CD14-positive monocyte (primary cell): Measurements from ENCODE around the gene SNX4. TPM values are rescaled to one million over a fixed set of nuclear protein-coding genes. Genes with fewer than 3 reads are reported as not detected.

Source experiments
- DNase-seq, 3 donors: peaks; one replicate each; pipeline ENCODE4 v3.0.0-alpha.2; 2011 to 2022
- H2AFZ ChIP-seq: 2 replicates; pipeline ENCODE4 v1.6.0; 2012; ENCODE audit warnings: mild to moderate bottlenecking, low read depth, low read length, inconsistent platforms; ENCODE audit not compliant: insufficient read depth, poor library complexity, severe bottlenecking
- H3K27ac ChIP-seq, 2 donors: 1 replicate in 1 of 2; 2 replicates in 1 of 2; pipeline ENCODE4 v1.5.1; 2012 to 2013; ENCODE audit warnings: low read length in 2 of 2, control low read depth in 1 of 2, inconsistent platforms in 1 of 2, low read depth in 1 of 2, mild to moderate bottlenecking in 1 of 2
- H3K27me3 ChIP-seq, 2 donors: one replicate each; pipeline versions ENCODE4 v1.6.0 to v1.6.1; 2011 to 2013; ENCODE audit warnings: low read length in 2 of 2; ENCODE audit not compliant: control insufficient read depth in 2 of 2, insufficient read depth in 2 of 2
- H3K36me3 ChIP-seq, 2 donors: replicated peaks in 1 of 2; 1 replicate in 1 of 2; 2 replicates in 1 of 2; pipeline versions ENCODE4 v1.5.1 to v1.6.1; 2012 to 2013; ENCODE audit warnings: low read length in 2 of 2, control low read depth in 1 of 2, inconsistent platforms in 1 of 2, mild to moderate bottlenecking in 1 of 2; ENCODE audit not compliant: insufficient read depth in 2 of 2, control insufficient read depth in 1 of 2
- H3K4me1 ChIP-seq, 2 donors: 1 replicate in 1 of 2; 2 replicates in 1 of 2; pipeline versions ENCODE4 v1.5.1 to v1.6.1; 2012 to 2013; ENCODE audit warnings: low read length in 2 of 2, control low read depth in 1 of 2, inconsistent platforms in 1 of 2, mild to moderate bottlenecking in 1 of 2, moderate library complexity in 1 of 2; ENCODE audit not compliant: insufficient read depth in 2 of 2, control insufficient read depth in 1 of 2
- H3K4me2 ChIP-seq: replicated peaks from 2 replicates; pipeline ENCODE3; 2012; ENCODE audit warnings: low read length, moderate library complexity, mild to moderate bottlenecking; ENCODE audit not compliant: poor library complexity, severe bottlenecking; ENCODE audit errors: extremely low read depth
- H3K4me3 ChIP-seq, 3 experiments: fragments of 200-600 bp in 1 of 3; sonication (generic) in 1 of 3; replicated peaks in 1 of 3; 1 replicate in 2 of 3; 2 replicates in 1 of 3; pipeline ENCODE4 v1.5.1; 2011 to 2013; ENCODE audit warnings: low read length in 3 of 3, mild to moderate bottlenecking in 3 of 3, control low read depth in 2 of 3, low read depth in 2 of 3, inconsistent platforms in 1 of 3, moderate library complexity in 1 of 3
- H3K79me2 ChIP-seq: 2 replicates; pipeline ENCODE4 v1.6.0; 2012; ENCODE audit warnings: mild to moderate bottlenecking, control low read depth, inconsistent platforms, low read length, moderate library complexity; ENCODE audit not compliant: insufficient read depth
- H3K9ac ChIP-seq: 2 replicates; pipeline ENCODE4 v1.6.0; 2017; ENCODE audit warnings: low read length, mild to moderate bottlenecking; ENCODE audit not compliant: insufficient read depth, poor library complexity, severe bottlenecking
- H3K9me3 ChIP-seq, 2 donors: replicated peaks in 1 of 2; 1 replicate in 1 of 2; 2 replicates in 1 of 2; pipeline versions ENCODE4 v1.5.1 to v1.6.1; 2012 to 2013; ENCODE audit warnings: low read length in 2 of 2, control low read depth in 1 of 2; ENCODE audit not compliant: control insufficient read depth in 1 of 2, insufficient read depth in 1 of 2
- H4K20me1 ChIP-seq: 2 replicates; pipeline ENCODE4 v1.6.0; 2012; ENCODE audit warnings: mild to moderate bottlenecking, low read length, control low read depth, moderate library complexity; ENCODE audit not compliant: insufficient read depth
- H3K27ac Mint-ChIP-seq, 7 donors: one replicate each; pipeline ENCODE4 v1.8.0; 2020; ENCODE audit warnings: mild to moderate bottlenecking in 7 of 7, mixed read lengths in 7 of 7, moderate library complexity in 6 of 7, inconsistent platforms in 2 of 7
- H3K27me3 Mint-ChIP-seq, 3 donors: one replicate each; pipeline ENCODE4 v1.8.0; 2021 to 2022; ENCODE audit warnings: low read depth in 3 of 3, mild to moderate bottlenecking in 3 of 3, mixed read lengths in 3 of 3, moderate library complexity in 3 of 3, inconsistent platforms in 1 of 3
- H3K36me3 Mint-ChIP-seq, 2 donors: one replicate each; pipeline ENCODE4 v1.8.0; 2020; ENCODE audit warnings: mixed read lengths in 2 of 2, inconsistent platforms in 1 of 2, mild to moderate bottlenecking in 1 of 2
- H3K4me1 Mint-ChIP-seq: one replicate; pipeline ENCODE4 v1.8.0; 2020; ENCODE audit warnings: mild to moderate bottlenecking, mixed read lengths
- H3K4me3 Mint-ChIP-seq, 2 donors: one replicate each; pipeline ENCODE4 v1.8.0; 2020; ENCODE audit warnings: mild to moderate bottlenecking in 2 of 2, mixed read lengths in 2 of 2, moderate library complexity in 1 of 2
- H3K9me3 Mint-ChIP-seq, 7 donors: one replicate each; pipeline ENCODE4 v1.8.0; 2020 to 2022; ENCODE audit warnings: mixed read lengths in 7 of 7, mild to moderate bottlenecking in 6 of 7, moderate library complexity in 6 of 7, inconsistent platforms in 2 of 7
- WGBS: methylation state at CpG from one replicate; pipeline ENCODE4 v1.1.5; 2013; ENCODE audit warnings: missing lambda C conversion rate; ENCODE audit not compliant: insufficient coverage; 5-methylcytosine and 5-hydroxymethylcytosine counted together
- intact Hi-C, 2 donors: fragments of 100-400 bp; cut with micrococcal nuclease; formaldehyde crosslinking; loops; one replicate each; pipeline versions ENCODE4 v1.15.0 to v1.15.1; 2023
- polyA plus RNA-seq, 3 donors: library from polyadenylated mRNA; depleted of rRNA in 1 of 3; unstranded in 2 of 3; stranded (reverse) in 1 of 3; fragments of 300-500 nt in 2 of 3; fragments of >200 nt in 1 of 3; fragmentation: Illumina TruSeq in 2 of 3; gene quantifications; 1 replicate in 2 of 3; 2 replicates in 1 of 3; pipeline ENCODE4 v1.2.3, GENCODE V29; 2012 to 2021
- TF ChIP-seq, protein P1 (sequence below): fragments of 200-600 bp; IDR thresholded peaks from one replicate; pipeline ENCODE4 v1.8.0; 2022; ENCODE audit warnings: antibody characterized with exemption, mild to moderate bottlenecking

The SNX4 gene
- polyA plus RNA-seq, 3 donors, result 6.8 to 51.5 (median 40.8) TPM

DNA sequence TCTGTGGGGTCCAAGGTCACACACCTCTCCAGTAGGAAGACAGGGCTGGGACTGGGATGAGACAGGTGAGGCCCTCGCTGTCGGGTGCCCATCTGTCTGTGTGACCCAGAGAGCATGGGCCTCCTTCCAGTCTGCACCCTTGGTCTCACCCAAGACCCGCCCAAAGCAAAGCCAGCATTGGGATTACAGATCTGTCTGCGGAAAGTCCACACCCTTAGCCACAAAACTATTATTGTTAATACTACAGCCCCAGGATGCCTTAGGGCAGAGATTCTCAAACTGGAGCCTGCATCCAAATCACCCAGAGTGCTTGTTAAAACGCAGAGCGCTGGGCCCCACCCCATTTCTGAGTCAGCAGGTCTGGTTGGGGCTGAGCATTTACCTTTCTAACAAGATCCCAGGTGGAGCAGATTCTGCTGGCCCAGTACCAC, 86.4 kb downstream of the SNX4 start:
- no peak overlapping the region for H3K4me2 ChIP-seq
- no peaks in the 10 kb centered on the region for H3K27me3 Mint-ChIP-seq
- intact Hi-C loops, result loop anchor here in 1 of 2 donors (10.0 kb wide), 1 partner anchor 509 kb away; no protein-coding TSS in a partner anchor
- no peaks in the 10 kb centered on the region for H3K9me3 ChIP-seq
- H4K20me1 ChIP-seq, result no peaks in the 10 kb centered on the region
- DNase-seq, result no peak
- no peaks in the 10 kb centered on the region for H3K79me2 ChIP-seq
- H3K9me3 Mint-ChIP-seq, result peaks cover 0 to 8% (median 0%) of the 10 kb centered on the region in 7 donors
- H3K36me3 Mint-ChIP-seq, result no peaks in the 10 kb centered on the region
- H3K9ac ChIP-seq, result no peak overlapping the region
- TF ChIP-seq, protein P1, sequence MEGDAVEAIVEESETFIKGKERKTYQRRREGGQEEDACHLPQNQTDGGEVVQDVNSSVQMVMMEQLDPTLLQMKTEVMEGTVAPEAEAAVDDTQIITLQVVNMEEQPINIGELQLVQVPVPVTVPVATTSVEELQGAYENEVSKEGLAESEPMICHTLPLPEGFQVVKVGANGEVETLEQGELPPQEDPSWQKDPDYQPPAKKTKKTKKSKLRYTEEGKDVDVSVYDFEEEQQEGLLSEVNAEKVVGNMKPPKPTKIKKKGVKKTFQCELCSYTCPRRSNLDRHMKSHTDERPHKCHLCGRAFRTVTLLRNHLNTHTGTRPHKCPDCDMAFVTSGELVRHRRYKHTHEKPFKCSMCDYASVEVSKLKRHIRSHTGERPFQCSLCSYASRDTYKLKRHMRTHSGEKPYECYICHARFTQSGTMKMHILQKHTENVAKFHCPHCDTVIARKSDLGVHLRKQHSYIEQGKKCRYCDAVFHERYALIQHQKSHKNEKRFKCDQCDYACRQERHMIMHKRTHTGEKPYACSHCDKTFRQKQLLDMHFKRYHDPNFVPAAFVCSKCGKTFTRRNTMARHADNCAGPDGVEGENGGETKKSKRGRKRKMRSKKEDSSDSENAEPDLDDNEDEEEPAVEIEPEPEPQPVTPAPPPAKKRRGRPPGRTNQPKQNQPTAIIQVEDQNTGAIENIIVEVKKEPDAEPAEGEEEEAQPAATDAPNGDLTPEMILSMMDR, result no peak
- H3K27me3 ChIP-seq, result no peaks in the 10 kb centered on the region
- H2AFZ ChIP-seq, result no peak overlapping the region
- no peaks in the 10 kb centered on the region for H3K36me3 ChIP-seq
- no peak overlapping the region for H3K4me3 ChIP-seq
- no peak overlapping the region for H3K4me3 Mint-ChIP-seq
- no peaks in the 10 kb centered on the region for H3K4me1 Mint-ChIP-seq
- WGBS, result 96% methylated on average over 6 of the region's 6 CpGs
- H3K27ac Mint-ChIP-seq, result no peak overlapping the region
- H3K27ac ChIP-seq, result no peak overlapping the region
- no peaks in the 10 kb centered on the region for H3K4me1 ChIP-seq

DNA sequence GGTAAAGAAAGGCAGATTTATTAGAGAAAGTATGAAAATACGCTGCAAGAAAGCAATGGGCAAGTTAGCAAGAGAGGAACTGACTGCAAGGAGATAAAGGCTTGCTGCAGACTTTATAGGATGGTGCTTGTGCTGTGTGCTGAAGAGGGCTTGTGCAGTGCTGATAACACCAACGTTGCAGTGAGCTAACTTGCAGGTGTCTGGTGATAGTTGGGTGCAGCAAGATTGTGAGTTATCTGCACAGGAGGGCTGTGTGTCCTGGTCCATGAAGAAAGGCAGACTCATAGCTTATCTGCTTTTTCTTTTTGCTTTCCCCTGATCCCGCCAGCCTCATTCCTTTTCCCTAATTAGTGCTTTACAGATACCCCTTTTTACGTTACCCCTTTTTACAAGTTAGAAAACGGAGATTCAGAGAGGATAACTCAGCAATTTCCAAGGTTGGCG, 86.9 kb downstream of the SNX4 start:
- no peaks in the 10 kb centered on the region for H4K20me1 ChIP-seq
- intact Hi-C loops, result loop anchor here in 1 of 2 donors (10.0 kb wide), 1 partner anchor 508 kb away; no protein-coding TSS in a partner anchor
- H3K4me2 ChIP-seq, result no peak overlapping the region
- 93% methylated on average over 3 of the region's 6 CpGs for WGBS
- TF ChIP-seq, protein P1, result no peak
- H3K27ac Mint-ChIP-seq, result no peak overlapping the region
- H3K36me3 Mint-ChIP-seq, result no peaks in the 10 kb centered on the region
- peaks cover 0 to 8% (median 0%) of the 10 kb centered on the region in 7 donors for H3K9me3 Mint-ChIP-seq
- H3K9me3 ChIP-seq, result no peaks in the 10 kb centered on the region
- H3K9ac ChIP-seq, result no peak overlapping the region
- no peak overlapping the region for H2AFZ ChIP-seq
- no peak overlapping the region for H3K27ac ChIP-seq
- H3K4me3 ChIP-seq, result no peak overlapping the region
- H3K36me3 ChIP-seq, result no peaks in the 10 kb centered on the region
- no peaks in the 10 kb centered on the region for H3K4me1 ChIP-seq
- no peak for DNase-seq
- no peaks in the 10 kb centered on the region for H3K79me2 ChIP-seq
- peaks cover 0 to 2% (median 0%) of the 10 kb centered on the region in 3 donors for H3K27me3 Mint-ChIP-seq
- no peak overlapping the region for H3K4me3 Mint-ChIP-seq
- H3K4me1 Mint-ChIP-seq, result no peaks in the 10 kb centered on the region
- no peaks in the 10 kb centered on the region for H3K27me3 ChIP-seq
